ENCODE results near the gene RABGAP1L. TPM values are rescaled to one million over a fixed set of nuclear protein-coding genes. Genes with fewer than 3 reads are reported as not detected.

RABGAP1L gene
- total RNA-seq, 1 experiment from 2014 or later = 76.9 TPM

DNA sequence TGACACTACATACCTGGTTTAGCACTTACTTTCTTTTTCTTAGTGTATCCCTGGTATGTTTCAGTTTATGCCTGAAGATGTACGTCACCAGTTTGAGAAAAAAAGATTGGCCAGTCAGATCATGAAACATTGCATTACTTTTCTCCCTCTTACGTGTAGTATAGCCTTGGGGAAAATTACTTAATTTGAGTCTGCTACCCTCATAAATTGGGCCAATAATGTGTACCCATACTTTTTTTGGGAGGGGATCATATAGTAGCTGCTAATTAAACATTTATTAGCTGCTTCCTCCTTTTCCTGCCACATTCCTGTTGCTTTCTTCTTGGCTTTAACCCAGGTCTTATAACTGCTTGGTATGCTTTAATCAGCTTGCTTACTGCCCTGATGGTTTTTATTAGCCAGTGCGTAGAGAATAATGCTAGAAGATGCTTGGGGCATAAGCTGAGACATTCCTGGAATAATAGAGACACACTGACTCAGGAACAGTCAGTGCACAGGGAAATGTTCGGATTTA lies 32.1 kb downstream of the RABGAP1L start:
- no peak for DNase-seq (ENCODE audit: low spot score)
- Mint-ChIP-seq H3K27me3 (ENCODE audit: low read depth) (no peaks in the 10 kb centered on the region), H3K27ac (no peak overlapping the region), H3K9me3 (peaks cover 9% of the 10 kb centered on the region), H3K36me3 (peaks cover 8% of the 10 kb centered on the region; the same call in 1 of the 2 replicates), H3K4me1 (no peaks in the 10 kb centered on the region), H3K4me3 (no peak overlapping the region)
- ChIA-PET CTCF (interaction anchor here (1.5 kb wide), 1 partner anchor 26 kb away, joined by 4 read pairs; no protein-coding TSS in a partner anchor), POLR2A (no interaction called here)
- no peak for ATAC-seq
- no peak for TF ChIP-seq ZNF263 (CRISPR knock-in tag; IDR thresholded peaks at IDR 0.05; ENCODE audit: low read depth)

DNA sequence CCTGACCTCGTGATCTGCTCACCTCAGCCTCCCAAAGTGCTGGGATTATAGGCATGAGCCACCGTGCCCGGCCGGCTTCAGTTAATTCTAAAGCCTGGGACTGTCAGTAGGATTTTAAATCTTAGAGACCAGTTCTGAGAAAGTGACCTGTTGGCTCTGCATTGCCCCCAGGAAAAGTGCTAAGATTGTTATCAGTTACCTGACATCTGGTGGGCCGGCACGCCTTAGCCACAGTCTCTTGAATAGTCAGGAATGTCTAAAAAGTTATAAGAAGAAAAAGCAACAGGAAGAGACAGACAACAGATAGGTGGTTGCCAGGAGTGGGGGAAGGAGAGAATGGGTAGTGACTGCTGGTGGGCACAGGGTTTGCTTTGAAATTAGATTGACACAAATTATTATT lies 35.1 kb downstream of the RABGAP1L start:
- Mint-ChIP-seq H3K4me3 (no peak overlapping the region), H3K27me3 (ENCODE audit: low read depth) (no peaks in the 10 kb centered on the region), H3K9me3 (no peaks in the 10 kb centered on the region), H3K36me3 (no peaks in the 10 kb centered on the region; the same call in 1 of the 2 replicates), H3K4me1 (no peaks in the 10 kb centered on the region), H3K27ac (no peak overlapping the region; the same call in 1 of the 2 replicates)
- POLR2A ChIA-PET = no interaction called here
- no peak for ATAC-seq
- TF ChIP-seq, protein P1, sequence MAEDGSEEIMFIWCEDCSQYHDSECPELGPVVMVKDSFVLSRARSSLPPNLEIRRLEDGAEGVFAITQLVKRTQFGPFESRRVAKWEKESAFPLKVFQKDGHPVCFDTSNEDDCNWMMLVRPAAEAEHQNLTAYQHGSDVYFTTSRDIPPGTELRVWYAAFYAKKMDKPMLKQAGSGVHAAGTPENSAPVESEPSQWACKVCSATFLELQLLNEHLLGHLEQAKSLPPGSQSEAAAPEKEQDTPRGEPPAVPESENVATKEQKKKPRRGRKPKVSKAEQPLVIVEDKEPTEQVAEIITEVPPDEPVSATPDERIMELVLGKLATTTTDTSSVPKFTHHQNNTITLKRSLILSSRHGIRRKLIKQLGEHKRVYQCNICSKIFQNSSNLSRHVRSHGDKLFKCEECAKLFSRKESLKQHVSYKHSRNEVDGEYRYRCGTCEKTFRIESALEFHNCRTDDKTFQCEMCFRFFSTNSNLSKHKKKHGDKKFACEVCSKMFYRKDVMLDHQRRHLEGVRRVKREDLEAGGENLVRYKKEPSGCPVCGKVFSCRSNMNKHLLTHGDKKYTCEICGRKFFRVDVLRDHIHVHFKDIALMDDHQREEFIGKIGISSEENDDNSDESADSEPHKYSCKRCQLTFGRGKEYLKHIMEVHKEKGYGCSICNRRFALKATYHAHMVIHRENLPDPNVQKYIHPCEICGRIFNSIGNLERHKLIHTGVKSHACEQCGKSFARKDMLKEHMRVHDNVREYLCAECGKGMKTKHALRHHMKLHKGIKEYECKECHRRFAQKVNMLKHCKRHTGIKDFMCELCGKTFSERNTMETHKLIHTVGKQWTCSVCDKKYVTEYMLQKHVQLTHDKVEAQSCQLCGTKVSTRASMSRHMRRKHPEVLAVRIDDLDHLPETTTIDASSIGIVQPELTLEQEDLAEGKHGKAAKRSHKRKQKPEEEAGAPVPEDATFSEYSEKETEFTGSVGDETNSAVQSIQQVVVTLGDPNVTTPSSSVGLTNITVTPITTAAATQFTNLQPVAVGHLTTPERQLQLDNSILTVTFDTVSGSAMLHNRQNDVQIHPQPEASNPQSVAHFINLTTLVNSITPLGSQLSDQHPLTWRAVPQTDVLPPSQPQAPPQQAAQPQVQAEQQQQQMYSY (CRISPR knock-in tag; IDR thresholded peaks at IDR 0.05) = no peak
- TF ChIP-seq ZNF281 (CRISPR knock-in tag; IDR thresholded peaks at IDR 0.05) (no peak), PREB (CRISPR knock-in tag; IDR thresholded peaks at IDR 0.05; ENCODE audit: borderline replicate concordance) (no peak), ZNF232 (CRISPR knock-in tag; IDR thresholded peaks at IDR 0.05) (no peak), MYBL2 (CRISPR knock-in tag; IDR thresholded peaks at IDR 0.05) (no peak), EMX1 (CRISPR knock-in tag; IDR thresholded peaks at IDR 0.05) (no peak)
- no peak for DNase-seq (ENCODE audit: low spot score)
- CTCF ChIA-PET = no interaction called here

- TF ChIP-seq ZBTB21 (CRISPR knock-in tag; IDR thresholded peaks at IDR 0.05; ENCODE audit: borderline replicate concordance) = no peak
- no peak for TF ChIP-seq TEAD1 (CRISPR knock-in tag; IDR thresholded peaks at IDR 0.05)
- TF ChIP-seq, protein P2, sequence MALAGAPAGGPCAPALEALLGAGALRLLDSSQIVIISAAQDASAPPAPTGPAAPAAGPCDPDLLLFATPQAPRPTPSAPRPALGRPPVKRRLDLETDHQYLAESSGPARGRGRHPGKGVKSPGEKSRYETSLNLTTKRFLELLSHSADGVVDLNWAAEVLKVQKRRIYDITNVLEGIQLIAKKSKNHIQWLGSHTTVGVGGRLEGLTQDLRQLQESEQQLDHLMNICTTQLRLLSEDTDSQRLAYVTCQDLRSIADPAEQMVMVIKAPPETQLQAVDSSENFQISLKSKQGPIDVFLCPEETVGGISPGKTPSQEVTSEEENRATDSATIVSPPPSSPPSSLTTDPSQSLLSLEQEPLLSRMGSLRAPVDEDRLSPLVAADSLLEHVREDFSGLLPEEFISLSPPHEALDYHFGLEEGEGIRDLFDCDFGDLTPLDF (CRISPR knock-in tag; IDR thresholded peaks at IDR 0.05) = no peak
- Mint-ChIP-seq H3K36me3 (no peaks in the 10 kb centered on the region), H3K27ac (no peak overlapping the region), H3K4me1 (no peaks in the 10 kb centered on the region), H3K9me3 (no peaks in the 10 kb centered on the region), H3K27me3 (ENCODE audit: low read depth) (no peaks in the 10 kb centered on the region), H3K4me3 (no peak overlapping the region)
- ATAC-seq = no peak
- ChIA-PET CTCF (no interaction called here), POLR2A (no interaction called here)
- no peak for DNase-seq (ENCODE audit: low spot score)
Observed at GRCh38 chr1:174197088-174197487, 37.8 kb downstream of the RABGAP1L start.

GRCh38 chr1:174197547-174197946 lies 38.2 kb downstream of the RABGAP1L start:
- Mint-ChIP-seq H3K27me3 (ENCODE audit: low read depth) (no peaks in the 10 kb centered on the region), H3K27ac (no peak overlapping the region), H3K9me3 (no peaks in the 10 kb centered on the region), H3K4me3 (no peak overlapping the region), H3K36me3 (no peaks in the 10 kb centered on the region), H3K4me1 (no peaks in the 10 kb centered on the region)
- DNase-seq (ENCODE audit: low spot score) = no peak
- ChIA-PET CTCF (no interaction called here), POLR2A (no interaction called here)
- ATAC-seq = no peak
- TF ChIP-seq, protein P3, sequence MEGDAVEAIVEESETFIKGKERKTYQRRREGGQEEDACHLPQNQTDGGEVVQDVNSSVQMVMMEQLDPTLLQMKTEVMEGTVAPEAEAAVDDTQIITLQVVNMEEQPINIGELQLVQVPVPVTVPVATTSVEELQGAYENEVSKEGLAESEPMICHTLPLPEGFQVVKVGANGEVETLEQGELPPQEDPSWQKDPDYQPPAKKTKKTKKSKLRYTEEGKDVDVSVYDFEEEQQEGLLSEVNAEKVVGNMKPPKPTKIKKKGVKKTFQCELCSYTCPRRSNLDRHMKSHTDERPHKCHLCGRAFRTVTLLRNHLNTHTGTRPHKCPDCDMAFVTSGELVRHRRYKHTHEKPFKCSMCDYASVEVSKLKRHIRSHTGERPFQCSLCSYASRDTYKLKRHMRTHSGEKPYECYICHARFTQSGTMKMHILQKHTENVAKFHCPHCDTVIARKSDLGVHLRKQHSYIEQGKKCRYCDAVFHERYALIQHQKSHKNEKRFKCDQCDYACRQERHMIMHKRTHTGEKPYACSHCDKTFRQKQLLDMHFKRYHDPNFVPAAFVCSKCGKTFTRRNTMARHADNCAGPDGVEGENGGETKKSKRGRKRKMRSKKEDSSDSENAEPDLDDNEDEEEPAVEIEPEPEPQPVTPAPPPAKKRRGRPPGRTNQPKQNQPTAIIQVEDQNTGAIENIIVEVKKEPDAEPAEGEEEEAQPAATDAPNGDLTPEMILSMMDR (IDR thresholded peaks at IDR 0.05) = no peak
- TF ChIP-seq ATF2 (CRISPR knock-in tag; IDR thresholded peaks at IDR 0.05; ENCODE audit: borderline replicate concordance, low read depth) = no peak
- TF ChIP-seq RELA (CRISPR knock-in tag; IDR thresholded peaks at IDR 0.05; ENCODE audit: borderline replicate concordance) = no peak
- TF ChIP-seq, protein P4, sequence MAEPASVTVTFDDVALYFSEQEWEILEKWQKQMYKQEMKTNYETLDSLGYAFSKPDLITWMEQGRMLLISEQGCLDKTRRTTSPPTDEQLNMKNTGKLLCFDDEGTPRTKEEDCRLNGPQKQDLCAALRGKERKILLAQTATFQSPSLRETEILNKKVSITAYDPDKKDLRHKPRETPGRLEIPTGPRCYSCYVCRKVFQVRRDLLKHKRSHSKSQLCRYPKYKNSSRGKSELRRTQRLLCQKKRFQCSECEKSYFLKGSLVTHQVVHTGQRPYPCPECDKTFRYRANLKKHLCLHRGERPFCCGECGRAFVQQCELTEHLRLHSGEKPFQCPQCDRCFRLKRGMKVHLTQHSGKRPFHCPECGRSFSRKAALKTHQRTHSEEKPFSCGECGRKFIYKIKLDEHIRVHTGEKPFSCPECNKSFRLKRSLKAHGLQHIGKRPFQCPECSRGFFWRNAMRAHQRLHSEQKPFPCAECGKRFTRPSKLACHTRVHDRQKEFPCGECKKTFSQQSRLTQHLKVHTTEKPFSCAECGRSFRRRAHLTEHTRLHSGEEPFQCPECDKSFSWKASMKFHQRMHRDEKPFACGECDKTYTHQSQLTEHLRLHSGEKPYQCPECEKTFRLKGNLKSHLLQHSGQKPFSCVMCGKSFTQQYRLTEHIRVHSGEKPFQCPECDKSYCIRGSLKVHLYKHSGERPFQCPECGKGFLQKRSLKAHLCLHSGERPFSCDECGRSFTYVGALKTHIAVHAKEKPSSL (CRISPR knock-in tag; conservative IDR thresholded peaks at IDR 0.05) = no peak
